Psoas muscle (tissue), 8 donors: ENCODE data around the gene IVL. TPM values are rescaled to one million over a fixed set of nuclear protein-coding genes. Genes with fewer than 3 reads are reported as not detected.

Experiments used
- ATAC-seq, 4 donors: fragments of 200-7000 bp; cut with Tn5 transposase; one replicate each; pipeline ENCODE4 v1.9.1; 2020; ENCODE audit warnings: moderate library complexity in 3 of 4, mild to moderate bottlenecking in 2 of 4
- DNase-seq, 2 donors: peaks; one replicate each; pipeline ENCODE4 v3.0.0-alpha.2; 2020
- H3K27ac ChIP-seq: fragments of 200-600 bp; one replicate; pipeline ENCODE4 v1.8.0; 2022
- H3K27me3 ChIP-seq, 3 donors: fragments of 200-600 bp in 1 of 3; one replicate each; pipeline versions ENCODE4 v1.6.1 to v1.8.0; 2013 to 2022; ENCODE audit warnings: low read length in 2 of 3, mild to moderate bottlenecking in 2 of 3, moderate library complexity in 1 of 3; ENCODE audit not compliant: insufficient read depth in 3 of 3
- H3K36me3 ChIP-seq, 2 donors: fragments of 200-600 bp in 1 of 2; one replicate each; pipeline versions ENCODE4 v1.6.1 to v1.8.0; 2013 to 2022; ENCODE audit warnings: low read depth in 1 of 2, mild to moderate bottlenecking in 1 of 2, moderate library complexity in 1 of 2; ENCODE audit not compliant: insufficient read depth in 1 of 2
- H3K4me1 ChIP-seq: fragments of 200-600 bp; one replicate; pipeline ENCODE4 v1.8.0; 2022
- H3K4me3 ChIP-seq: fragments of 200-600 bp; one replicate; pipeline ENCODE4 v1.8.0; 2022; ENCODE audit warnings: mild to moderate bottlenecking
- H3K9me3 ChIP-seq: fragments of 200-600 bp; one replicate; pipeline ENCODE4 v1.8.0; 2022
- CTCF ChIP-seq: fragments of 200-600 bp; IDR thresholded peaks from one replicate; pipeline ENCODE4 v1.8.0; 2022; ENCODE audit warnings: antibody characterized with exemption
- WGBS, 3 donors: extraction: QIAGEN DNeasy Blood & Tissue Kit; methylation state at CpG; one replicate each; pipeline versions ENCODE4 v1.1.6 to v1.1.7; 2013; 5-methylcytosine and 5-hydroxymethylcytosine counted together
- intact Hi-C, 2 donors: fragments of 100-400 bp; cut with DNase I; formaldehyde crosslinking; loops; one replicate each; pipeline versions ENCODE4 v1.11.0 to v1.14.2; 2022
- polyA plus RNA-seq, 3 donors: library from polyadenylated mRNA; stranded (reverse); fragments of 200-250 nt; gene quantifications; one replicate each; pipeline ENCODE4 v1.2.3, GENCODE V29; 2013
- total RNA-seq, 4 donors: library from RNA; stranded (reverse); fragmentation: NEBNext Ultra II Directional in 2 of 4; extraction: Animal tissue kit (Norgen Biotek cat#: 25700) in 2 of 4; gene quantifications; one replicate each; pipeline versions ENCODE4 v1.2.1 to v1.2.4, GENCODE V29; 2021 to 2023
- donor health status: healthy with polysubstance abuse.
- donor health status: DM: no; HTN: no; CAD: no; lungs with moderate emphysema.
- donor health status: Bipolar disorder and iron deficiency.
- donor health status: healthy.
- donor health status: DM: yes; HTN: yes; CAD: no.
- donor health status: DM: no; HTN: no; CAD: no.
- donor health status: DM: no; HTN: no; CAD: no.
- donor health status: DM: yes; HTN: yes; CAD: no.

The IVL gene
- total and polyA plus RNA-seq, 7 donors: 0.04 TPM; not detected in 6

- H3K27ac ChIP-seq: no peak overlapping the region
- 84 to 85% (median 85%) methylated on average over 3 of the region's 3 CpGs for WGBS, 3 donors
- peaks cover 0 to 4% (median 0%) of the 10 kb centered on the region in 3 donors for H3K27me3 ChIP-seq
- no peak for TF ChIP-seq CTCF
- no peak for ATAC-seq
- DNase-seq: no peak
- no peaks in the 10 kb centered on the region for H3K9me3 ChIP-seq
- no peak overlapping the region for H3K4me3 ChIP-seq
- no peaks in the 10 kb centered on the region for H3K36me3 ChIP-seq
- no peaks in the 10 kb centered on the region for H3K4me1 ChIP-seq
- intact Hi-C loops: no loop called here
Measured at GRCh38 chr1:152909206-152909605, 860 bp downstream of the IVL start.

GRCh38 chr1:152912471-152912870 is 4.1 kb downstream of the IVL start:
- TF ChIP-seq CTCF: no peak
- no peak overlapping the region for H3K27ac ChIP-seq
- H3K9me3 ChIP-seq: no peaks in the 10 kb centered on the region
- H3K4me3 ChIP-seq: no peak overlapping the region
- intact Hi-C loops: no loop called here
- no peak for DNase-seq
- H3K4me1 ChIP-seq: no peaks in the 10 kb centered on the region
- ATAC-seq: no peak
- WGBS, 3 donors: 61 to 77% (median 68%) methylated on average over 1 of the region's 1 CpG
- no peaks in the 10 kb centered on the region for H3K36me3 ChIP-seq
- no peaks in the 10 kb centered on the region for H3K27me3 ChIP-seq

- no peaks in the 10 kb centered on the region for H3K27me3 ChIP-seq
- DNase-seq (no peak), ATAC-seq (no peak)
- H3K27ac ChIP-seq: no peak overlapping the region
- no peaks in the 10 kb centered on the region for H3K36me3 ChIP-seq
- H3K9me3 ChIP-seq: no peaks in the 10 kb centered on the region
- TF ChIP-seq CTCF: no peak
- no peak overlapping the region for H3K4me3 ChIP-seq
- intact Hi-C loops: no loop called here
- WGBS, 3 donors: 50 to 64% (median 58%) methylated on average over 5 of the region's 5 CpGs
- no peaks in the 10 kb centered on the region for H3K4me1 ChIP-seq
Measured at GRCh38 chr1:152912900-152913299, 4.6 kb downstream of the IVL start.

GRCh38 chr1:152917794-152918193 is 9.4 kb downstream of the IVL start:
- no peak for ATAC-seq
- no peaks in the 10 kb centered on the region for H3K9me3 ChIP-seq
- 8 to 28% (median 19%) methylated on average over 3 of the region's 3 CpGs for WGBS, 3 donors

More at GRCh38 chr1:152917794-152918193, 9.4 kb downstream of the IVL start:
- no peak for DNase-seq
- H3K4me3 ChIP-seq: no peak overlapping the region
- TF ChIP-seq CTCF: no peak
- intact Hi-C loops: no loop called here
- H3K27ac ChIP-seq: no peak overlapping the region
- H3K27me3 ChIP-seq: no peaks in the 10 kb centered on the region
- H3K36me3 ChIP-seq: no peaks in the 10 kb centered on the region
- no peaks in the 10 kb centered on the region for H3K4me1 ChIP-seq
